ENCODE measurements around the gene CIT. TPM values are rescaled to one million over a fixed set of nuclear protein-coding genes. Genes with fewer than 3 reads are reported as not detected.

The CIT gene
- total RNA-seq, 5 donors from 2014 or later (not counting 1 experiment from before 2014, with no cell fraction given) = 1.9 to 4.5 (median 2.1) TPM

DNA sequence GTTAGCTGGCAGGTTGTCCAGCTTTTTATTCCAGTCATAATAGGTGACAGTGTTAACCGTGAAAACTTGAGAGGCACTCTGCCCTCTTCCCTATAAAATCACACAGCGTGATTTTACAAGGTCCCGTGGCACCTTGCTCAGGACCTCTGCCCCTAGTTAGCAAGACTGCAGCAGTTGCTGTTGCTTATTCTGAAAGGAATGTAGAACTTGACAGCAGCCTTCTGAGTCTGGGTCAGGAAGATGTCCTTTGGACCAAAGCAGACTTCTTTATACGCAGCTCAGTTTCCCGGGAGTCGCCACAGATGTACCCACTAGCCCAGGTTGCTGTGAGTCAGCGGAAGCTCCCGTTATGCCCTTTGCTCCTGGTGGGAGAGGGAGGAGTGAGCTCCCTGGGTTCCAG is 196.0 kb downstream of the CIT start:
- H3K4me1 Mint-ChIP-seq = peaks cover 0 to 12% (median 10%) of the 10 kb centered on the region in 3 donors
- ATAC-seq (replicated peaks in 1 of 4) = no peak
- H3K9me3 Mint-ChIP-seq = no peaks in the 10 kb centered on the region
- Histone ChIP-seq H3K9me3 (no peaks in the 10 kb centered on the region), H3K4me3 (ENCODE audit: control insufficient read depth in 1 of 2, extremely low read depth in 1 of 2, low read length in 1 of 2) (no peak overlapping the region), H3K36me3 (ENCODE audit: control insufficient read depth in 2 of 2, extremely low read depth in 1 of 2, insufficient read depth in 1 of 2, low read length in 1 of 2) (peaks cover 19 to 54% of the 10 kb centered on the region in 2 donors), H3K27me3 (replicated peaks in 1 of 2; ENCODE audit: control insufficient read depth in 2 of 2, extremely low read depth in 1 of 2, insufficient read depth in 2 of 2, low read length in 1 of 2) (no peaks in the 10 kb centered on the region), H3K4me1 (ENCODE audit: control insufficient read depth in 1 of 2, extremely low read depth in 1 of 2, insufficient read depth in 2 of 2, low read length in 2 of 2) (no peaks in the 10 kb centered on the region), H3K27ac (ENCODE audit: low read length) (no peak overlapping the region)
- peaks cover 49% of the 10 kb centered on the region for H3K36me3 Mint-ChIP-seq
- POLR2A ChIA-PET = no interaction called here
- CTCF ChIA-PET = interaction anchor here in 1 of 2 donors (1.1 kb wide), 1 partner anchor 30 kb away, joined by 3 read pairs; no protein-coding TSS in a partner anchor
- no peak overlapping the region for H3K4me3 Mint-ChIP-seq
- no peaks in the 10 kb centered on the region for H3K27me3 Mint-ChIP-seq
- no peak overlapping the region for H3K27ac Mint-ChIP-seq
- DNase-seq = no peak
- WGBS (ENCODE audit: insufficient coverage) = 93% methylated on average over 5 of the region's 8 CpGs

- peaks cover 30 to 70% of the 10 kb centered on the region in 2 donors for H3K36me3 ChIP-seq (ENCODE audit: control insufficient read depth in 2 of 2, extremely low read depth in 1 of 2, insufficient read depth in 1 of 2, low read length in 1 of 2)
- Mint-ChIP-seq H3K27me3 (no peaks in the 10 kb centered on the region), H3K4me3 (no peak overlapping the region), H3K27ac (no peak overlapping the region), H3K9me3 (no peaks in the 10 kb centered on the region), H3K36me3 (peaks cover 61% of the 10 kb centered on the region), H3K4me1 (peaks cover 0 to 12% (median 10%) of the 10 kb centered on the region in 3 donors)
- CTCF ChIA-PET = no interaction called here
- H3K27ac ChIP-seq (ENCODE audit: low read length) = no peak overlapping the region
- H3K27me3 ChIP-seq (replicated peaks in 1 of 2; ENCODE audit: control insufficient read depth in 2 of 2, extremely low read depth in 1 of 2, insufficient read depth in 2 of 2, low read length in 1 of 2) = no peaks in the 10 kb centered on the region
- POLR2A ChIA-PET = no interaction called here
- no peak for ATAC-seq (replicated peaks in 1 of 4)
- no peak overlapping the region for H3K4me3 ChIP-seq (ENCODE audit: control insufficient read depth in 1 of 2, extremely low read depth in 1 of 2, low read length in 1 of 2)
- no peak for DNase-seq
- H3K4me1 ChIP-seq (ENCODE audit: control insufficient read depth in 1 of 2, extremely low read depth in 1 of 2, insufficient read depth in 2 of 2, low read length in 2 of 2) = no peaks in the 10 kb centered on the region
- H3K9me3 ChIP-seq = no peaks in the 10 kb centered on the region
- 91% methylated on average over 9 of the region's 10 CpGs for WGBS (ENCODE audit: insufficient coverage)
Observed at GRCh38 chr12:119679490-119679889, 197.6 kb downstream of the CIT start.

DNA sequence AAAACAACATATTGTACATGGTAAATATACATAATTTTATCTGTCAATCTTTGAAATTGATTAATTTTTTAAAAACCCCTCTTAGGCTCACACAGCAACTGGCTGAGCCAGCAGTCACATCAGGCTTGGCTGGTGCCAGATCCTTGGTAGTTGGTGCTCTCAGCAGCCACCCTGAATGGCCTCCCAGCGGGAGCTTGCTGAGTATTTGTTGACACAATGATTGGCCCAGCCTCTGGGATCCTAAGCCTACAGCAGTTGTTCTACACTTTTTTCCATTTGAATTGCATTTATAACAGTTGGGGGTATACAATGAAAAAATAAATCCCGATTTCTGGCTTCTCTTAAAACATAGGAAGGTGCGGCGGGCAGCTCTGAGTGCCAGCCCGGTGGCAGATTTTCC is 198.0 kb downstream of the CIT start:
- POLR2A ChIA-PET = no interaction called here
- H3K36me3 ChIP-seq (ENCODE audit: control insufficient read depth in 2 of 2, extremely low read depth in 1 of 2, insufficient read depth in 1 of 2, low read length in 1 of 2) = peaks cover 32 to 75% of the 10 kb centered on the region in 2 donors

DNA sequence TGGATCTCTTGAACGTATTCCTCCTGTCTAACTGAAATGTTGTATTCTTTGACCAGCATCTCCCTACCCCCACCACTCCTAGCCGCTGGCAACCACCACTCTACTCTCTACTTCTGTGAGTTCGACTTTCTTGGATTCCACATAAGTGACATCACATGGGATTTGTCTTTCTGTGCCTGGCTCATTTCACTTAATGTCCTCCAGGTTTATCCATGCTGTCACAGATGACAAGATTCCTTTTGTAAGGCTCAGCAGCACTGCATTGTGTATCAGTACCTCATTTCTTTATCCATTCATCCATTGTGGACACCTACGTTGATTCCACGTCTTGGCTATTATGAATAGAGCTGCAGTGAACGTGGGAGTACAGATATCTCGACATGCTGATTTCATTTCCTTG is 198.7 kb downstream of the CIT start:
- POLR2A ChIA-PET = no interaction called here
- Mint-ChIP-seq H3K9me3 (no peaks in the 10 kb centered on the region), H3K27me3 (no peaks in the 10 kb centered on the region), H3K36me3 (peaks cover 70% of the 10 kb centered on the region), H3K4me3 (no peak overlapping the region), H3K27ac (no peak overlapping the region), H3K4me1 (peaks cover 2 to 21% (median 13%) of the 10 kb centered on the region in 3 donors)
- peaks cover 0 to 4% of the 10 kb centered on the region in 2 experiments for H3K4me1 ChIP-seq (ENCODE audit: control insufficient read depth in 1 of 2, extremely low read depth in 1 of 2, insufficient read depth in 2 of 2, low read length in 2 of 2)
- peaks cover 32 to 81% of the 10 kb centered on the region in 2 donors for H3K36me3 ChIP-seq (ENCODE audit: control insufficient read depth in 2 of 2, extremely low read depth in 1 of 2, insufficient read depth in 1 of 2, low read length in 1 of 2)
- DNase-seq (no peak), ATAC-seq (replicated peaks in 1 of 4) (no peak)
- WGBS (ENCODE audit: insufficient coverage) = 99% methylated on average over 4 of the region's 7 CpGs
- no peak overlapping the region for H3K4me3 ChIP-seq (ENCODE audit: control insufficient read depth in 1 of 2, extremely low read depth in 1 of 2, low read length in 1 of 2)
- H3K27ac ChIP-seq (ENCODE audit: low read length) = no peak overlapping the region
- no peaks in the 10 kb centered on the region for H3K27me3 ChIP-seq (replicated peaks in 1 of 2; ENCODE audit: control insufficient read depth in 2 of 2, extremely low read depth in 1 of 2, insufficient read depth in 2 of 2, low read length in 1 of 2)
- H3K9me3 ChIP-seq = no peaks in the 10 kb centered on the region
- CTCF ChIA-PET = interaction anchor here in 1 of 2 donors (0.5 kb wide), 1 partner anchor 253 kb away, joined by 3 read pairs; no protein-coding TSS in a partner anchor

More for the DNA sequence above, 198.0 kb downstream of the CIT start:
- Histone ChIP-seq H3K9me3 (no peaks in the 10 kb centered on the region), H3K4me3 (ENCODE audit: control insufficient read depth in 1 of 2, extremely low read depth in 1 of 2, low read length in 1 of 2) (no peak overlapping the region), H3K27ac (ENCODE audit: low read length) (no peak overlapping the region), H3K27me3 (replicated peaks in 1 of 2; ENCODE audit: control insufficient read depth in 2 of 2, extremely low read depth in 1 of 2, insufficient read depth in 2 of 2, low read length in 1 of 2) (no peaks in the 10 kb centered on the region), H3K4me1 (ENCODE audit: control insufficient read depth in 1 of 2, extremely low read depth in 1 of 2, insufficient read depth in 2 of 2, low read length in 2 of 2) (no peaks in the 10 kb centered on the region)
- no peaks in the 10 kb centered on the region for H3K27me3 Mint-ChIP-seq
- peaks cover 64% of the 10 kb centered on the region for H3K36me3 Mint-ChIP-seq
- DNase-seq (no peak), ATAC-seq (replicated peaks in 1 of 4) (no peak)
- CTCF ChIA-PET = no interaction called here
- no peak overlapping the region for H3K4me3 Mint-ChIP-seq
- H3K9me3 Mint-ChIP-seq = no peaks in the 10 kb centered on the region
- no peak overlapping the region for H3K27ac Mint-ChIP-seq
- H3K4me1 Mint-ChIP-seq = peaks cover 0 to 15% (median 10%) of the 10 kb centered on the region in 3 donors
- WGBS (ENCODE audit: insufficient coverage) = 93% methylated on average over 3 of the region's 5 CpGs

- CTCF ChIA-PET = no interaction called here
- POLR2A ChIA-PET = no interaction called here
- H3K4me3 Mint-ChIP-seq = no peak overlapping the region
- WGBS (ENCODE audit: insufficient coverage) = 98% methylated on average over 11 of the region's 13 CpGs
- H3K36me3 Mint-ChIP-seq = peaks cover 82% of the 10 kb centered on the region
- peaks cover 32 to 96% of the 10 kb centered on the region in 2 donors for H3K36me3 ChIP-seq (ENCODE audit: control insufficient read depth in 2 of 2, extremely low read depth in 1 of 2, insufficient read depth in 1 of 2, low read length in 1 of 2)
- no peak overlapping the region for H3K27ac Mint-ChIP-seq
- no peaks in the 10 kb centered on the region for H3K27me3 ChIP-seq (replicated peaks in 1 of 2; ENCODE audit: control insufficient read depth in 2 of 2, extremely low read depth in 1 of 2, insufficient read depth in 2 of 2, low read length in 1 of 2)
- no peaks in the 10 kb centered on the region for H3K9me3 ChIP-seq
- H3K4me1 ChIP-seq (ENCODE audit: control insufficient read depth in 1 of 2, extremely low read depth in 1 of 2, insufficient read depth in 2 of 2, low read length in 2 of 2) = peaks cover 3 to 10% of the 10 kb centered on the region in 2 experiments
- no peak for DNase-seq
- no peaks in the 10 kb centered on the region for H3K27me3 Mint-ChIP-seq
- H3K9me3 Mint-ChIP-seq = no peaks in the 10 kb centered on the region
- H3K4me1 Mint-ChIP-seq = peaks cover 20 to 25% (median 22%) of the 10 kb centered on the region in 3 donors
- H3K27ac ChIP-seq (ENCODE audit: low read length) = no peak overlapping the region
- no peak overlapping the region for H3K4me3 ChIP-seq (ENCODE audit: control insufficient read depth in 1 of 2, extremely low read depth in 1 of 2, low read length in 1 of 2)
- no peak for ATAC-seq (replicated peaks in 1 of 4)
Observed at GRCh38 chr12:119676573-119676972, 200.5 kb downstream of the CIT start.

GRCh38 chr12:119676022-119676421 is 201.1 kb downstream of the CIT start:
- ChIA-PET CTCF (no interaction called here), POLR2A (no interaction called here)
- no peaks in the 10 kb centered on the region for H3K27me3 Mint-ChIP-seq
- H3K4me1 Mint-ChIP-seq = peaks cover 26 to 31% (median 28%) of the 10 kb centered on the region in 3 donors
- no CpG with 5 or more reads among the region's 9 CpGs for WGBS (ENCODE audit: insufficient coverage)
- ATAC-seq (replicated peaks in 1 of 4) (no peak), DNase-seq (no peak)
- Histone ChIP-seq H3K9me3 (no peaks in the 10 kb centered on the region), H3K27ac (ENCODE audit: low read length) (no peak overlapping the region), H3K4me1 (ENCODE audit: control insufficient read depth in 1 of 2, extremely low read depth in 1 of 2, insufficient read depth in 2 of 2, low read length in 2 of 2) (peaks cover 3 to 10% of the 10 kb centered on the region in 2 experiments), H3K27me3 (replicated peaks in 1 of 2; ENCODE audit: control insufficient read depth in 2 of 2, extremely low read depth in 1 of 2, insufficient read depth in 2 of 2, low read length in 1 of 2) (no peaks in the 10 kb centered on the region), H3K36me3 (ENCODE audit: control insufficient read depth in 2 of 2, extremely low read depth in 1 of 2, insufficient read depth in 1 of 2, low read length in 1 of 2) (peaks cover 32 to 90% of the 10 kb centered on the region in 2 donors), H3K4me3 (ENCODE audit: control insufficient read depth in 1 of 2, extremely low read depth in 1 of 2, low read length in 1 of 2) (no peak overlapping the region)
- no peaks in the 10 kb centered on the region for H3K9me3 Mint-ChIP-seq
- H3K4me3 Mint-ChIP-seq = no peak overlapping the region
- no peak overlapping the region for H3K27ac Mint-ChIP-seq
- H3K36me3 Mint-ChIP-seq = peaks cover 83% of the 10 kb centered on the region

DNA sequence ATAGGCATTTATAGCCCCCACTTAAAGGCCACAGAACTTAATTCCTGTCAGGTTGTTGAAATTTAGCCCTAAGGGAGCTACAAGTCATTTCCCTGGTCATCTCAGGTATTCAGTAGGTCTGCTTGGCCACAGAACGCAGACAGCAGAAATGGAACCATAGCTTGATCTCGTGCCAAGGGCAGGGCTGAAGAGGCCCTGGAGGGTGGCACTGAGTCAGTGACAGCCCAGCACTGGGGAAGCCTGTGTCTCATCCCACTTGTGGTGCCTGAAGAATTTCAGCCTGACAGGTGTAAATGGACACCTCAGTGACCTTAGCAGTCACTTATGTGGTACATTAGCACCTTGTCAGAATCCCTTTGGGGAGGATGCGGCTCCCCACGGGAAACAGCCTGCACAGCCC is 202.6 kb downstream of the CIT start:
- Mint-ChIP-seq H3K27ac (peak overlapping the region; percentile 10 to 81), H3K9me3 (no peaks in the 10 kb centered on the region), H3K36me3 (peaks cover 77% of the 10 kb centered on the region), H3K4me3 (no peak overlapping the region), H3K27me3 (no peaks in the 10 kb centered on the region), H3K4me1 (peaks cover 39 to 45% (median 42%) of the 10 kb centered on the region in 3 donors)
- Histone ChIP-seq H3K27ac (ENCODE audit: low read length) (no peak overlapping the region), H3K9me3 (no peaks in the 10 kb centered on the region), H3K4me3 (ENCODE audit: control insufficient read depth in 1 of 2, extremely low read depth in 1 of 2, low read length in 1 of 2) (no peak overlapping the region), H3K27me3 (replicated peaks in 1 of 2; ENCODE audit: control insufficient read depth in 2 of 2, extremely low read depth in 1 of 2, insufficient read depth in 2 of 2, low read length in 1 of 2) (no peaks in the 10 kb centered on the region), H3K36me3 (ENCODE audit: control insufficient read depth in 2 of 2, extremely low read depth in 1 of 2, insufficient read depth in 1 of 2, low read length in 1 of 2) (peaks cover 29 to 76% of the 10 kb centered on the region in 2 donors), H3K4me1 (ENCODE audit: control insufficient read depth in 1 of 2, extremely low read depth in 1 of 2, insufficient read depth in 2 of 2, low read length in 2 of 2) (peaks cover 3 to 15% of the 10 kb centered on the region in 2 experiments)
- ATAC-seq (replicated peaks in 1 of 4) = no peak
- POLR2A ChIA-PET = no interaction called here
- DNase-seq = no peak
- WGBS (ENCODE audit: insufficient coverage) = 96% methylated on average over 2 of the region's 4 CpGs
- CTCF ChIA-PET = no interaction called here
